Type B pancreatic cell (in vitro differentiated cells): ENCODE results near the gene IGFBP6. TPM values are rescaled to one million over a fixed set of nuclear protein-coding genes. Genes with fewer than 3 reads are reported as not detected.
"Not testable (repeated sequence)": the region's sequence is repeated elsewhere in the genome, so short reads cannot be mapped to it uniquely, and the experiment has no call there.

ENCODE experiments used
- DNase-seq: peaks from one replicate; pipeline ENCODE4 v3.0.0; 2021; ENCODE audit warnings: mixed read lengths; ENCODE audit not compliant: unreplicated experiment; ENCODE audit errors: extremely low spot score
- H3K27ac Mint-ChIP-seq: 2 replicates; pipeline ENCODE4 v1.8.0; 2021; ENCODE audit warnings: mild to moderate bottlenecking, mixed read lengths
- H3K27me3 Mint-ChIP-seq: 2 replicates; pipeline ENCODE4 v1.8.0; 2021; ENCODE audit warnings: mixed read lengths
- H3K36me3 Mint-ChIP-seq: 2 replicates; pipeline ENCODE4 v1.8.0; 2021; ENCODE audit warnings: mixed read lengths
- H3K4me1 Mint-ChIP-seq: one replicate; pipeline ENCODE4 v1.8.0; 2021; ENCODE audit warnings: mixed read lengths; ENCODE audit not compliant: unreplicated experiment
- H3K4me3 Mint-ChIP-seq: 2 replicates; pipeline ENCODE4 v1.8.0; 2021; ENCODE audit warnings: mild to moderate bottlenecking, mixed read lengths
- H3K9me3 Mint-ChIP-seq: 2 replicates; pipeline ENCODE4 v1.8.0; 2021; ENCODE audit warnings: mixed read lengths
- CTCF ChIP-seq: fragments of 200-600 bp; sonication (generic); conservative IDR thresholded peaks from 2 replicates; pipeline ENCODE4 v1.5.0; 2021; ENCODE audit warnings: antibody characterized with exemption, mild to moderate bottlenecking
- total RNA-seq: library from RNA; stranded (reverse); gene quantifications from 2 replicates; pipeline ENCODE4 v1.2.1, GENCODE V29; 2021; ENCODE audit warnings: low replicate concordance

Gene IGFBP6
- total RNA-seq, 1 donor from 2014 or later = 25.1 TPM

- Mint-ChIP-seq H3K36me3 (no peaks in the 10 kb centered on the region), H3K9me3 (no peaks in the 10 kb centered on the region), H3K4me1 (peaks cover 4% of the 10 kb centered on the region), H3K27ac (no peak overlapping the region), H3K27me3 (no peaks in the 10 kb centered on the region), H3K4me3 (peak overlapping the region; percentile 59)
- no peak for TF ChIP-seq CTCF
- DNase-seq = no peak
Observed at GRCh38 chr12:53105712-53106439, 8.4 kb downstream of the IGFBP6 start.

GRCh38 chr12:53107122-53107521 lies 9.7 kb downstream of the IGFBP6 start:
- no peak for DNase-seq
- H3K27me3 Mint-ChIP-seq = no peaks in the 10 kb centered on the region
- H3K4me1 Mint-ChIP-seq = peaks cover 4% of the 10 kb centered on the region
- no peak for TF ChIP-seq CTCF
- no peaks in the 10 kb centered on the region for H3K9me3 Mint-ChIP-seq
- no peak overlapping the region for H3K27ac Mint-ChIP-seq
- no peaks in the 10 kb centered on the region for H3K36me3 Mint-ChIP-seq
- H3K4me3 Mint-ChIP-seq = no peak overlapping the region

- H3K27me3 Mint-ChIP-seq, H3K4me1 Mint-ChIP-seq, H3K4me3 Mint-ChIP-seq, H3K9me3 Mint-ChIP-seq, H3K36me3 Mint-ChIP-seq, DNase-seq, H3K27ac Mint-ChIP-seq: not testable (repeated sequence)
Observed at GRCh38 chr12:53112431-53112830, 15.0 kb downstream of the IGFBP6 start.

- no peak for TF ChIP-seq CTCF
- Mint-ChIP-seq H3K4me1 (peaks cover 5% of the 10 kb centered on the region), H3K36me3 (no peaks in the 10 kb centered on the region), H3K9me3 (no peaks in the 10 kb centered on the region), H3K27ac (no peak overlapping the region), H3K27me3 (no peaks in the 10 kb centered on the region), H3K4me3 (peak overlapping the region; percentile 63)
- DNase-seq = no peak
Observed at GRCh38 chr12:53113136-53113705, 15.8 kb downstream of the IGFBP6 start.

- H3K4me3 Mint-ChIP-seq = no peak overlapping the region
- H3K27ac Mint-ChIP-seq = peak overlapping the region; percentile 29
Observed at GRCh38 chr12:53113951-53114350, 16.5 kb downstream of the IGFBP6 start.

More at GRCh38 chr12:53113951-53114350, 16.5 kb downstream of the IGFBP6 start:
- Mint-ChIP-seq H3K36me3 (no peaks in the 10 kb centered on the region), H3K4me1 (peaks cover 5% of the 10 kb centered on the region), H3K27me3 (peaks cover 3% of the 10 kb centered on the region), H3K9me3 (no peaks in the 10 kb centered on the region)
- TF ChIP-seq CTCF = no peak
- no peak for DNase-seq
